Activated CD4-positive, alpha-beta T cell treated with anti-CD3 and anti-CD28 coated beads, Interleukin-10, Interleukin-2, amounts not matched to agents 100 ng/mL and 50 ng/mL, durations not matched to agents 16 hours and 8 hours (primary cell): ENCODE results near the gene AP4B1.
A peak's percentile ranks its signal among the peaks of the same experiment; 100 is the strongest.

Experiments used
- DNase-seq: peaks from one replicate; pipeline ENCODE4 v3.0.0-alpha.2; 2020

Gene AP4B1

DNA sequence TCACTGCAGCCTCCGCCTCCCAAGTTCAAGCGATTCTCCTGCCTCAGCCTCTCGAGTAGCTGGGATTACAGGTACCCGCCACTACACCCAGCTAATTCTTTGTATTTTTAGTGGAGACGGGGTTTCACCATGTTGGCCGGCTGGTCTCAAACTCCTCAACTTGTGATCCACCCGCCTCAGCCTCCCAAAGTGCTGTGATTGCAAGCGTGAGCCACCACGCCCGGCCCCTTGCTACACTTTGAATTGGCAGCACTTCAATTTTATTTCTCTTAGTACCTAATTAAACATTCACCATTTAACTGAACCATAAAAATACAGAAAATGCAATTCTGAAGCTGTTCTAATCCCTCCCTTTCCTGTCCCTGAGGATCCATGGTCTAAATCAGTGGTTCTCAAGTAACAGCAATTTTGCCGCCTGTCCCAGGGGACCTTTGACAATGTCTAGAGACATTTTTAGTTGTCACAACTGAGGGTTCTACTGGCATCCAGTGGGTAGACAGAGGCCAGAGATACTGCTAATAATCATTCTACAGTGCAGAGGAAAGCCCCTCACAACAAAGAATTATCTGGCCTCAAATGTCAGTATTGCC lies 12.9 kb downstream of the AP4B1 start:
- DNase-seq, result no peak

DNA sequence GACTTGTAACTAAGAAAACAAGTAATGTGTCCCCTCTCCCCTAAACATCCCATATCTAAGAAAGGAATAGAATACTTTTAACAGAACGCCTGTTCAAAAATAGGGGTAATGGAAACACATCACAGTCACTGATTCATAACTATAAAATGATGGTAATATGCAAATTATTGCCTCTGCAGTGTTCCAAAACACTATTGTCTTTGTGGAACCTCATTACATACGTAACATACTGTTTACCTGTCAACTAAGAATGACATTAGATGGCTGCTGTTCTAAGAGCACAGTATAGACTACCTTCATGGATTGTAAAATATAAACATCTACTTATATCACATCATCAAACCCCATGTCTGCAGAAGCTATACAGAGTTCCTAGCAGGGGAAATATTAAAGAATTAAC lies 13.8 kb downstream of the AP4B1 start:
- DNase-seq, result no peak

DNA sequence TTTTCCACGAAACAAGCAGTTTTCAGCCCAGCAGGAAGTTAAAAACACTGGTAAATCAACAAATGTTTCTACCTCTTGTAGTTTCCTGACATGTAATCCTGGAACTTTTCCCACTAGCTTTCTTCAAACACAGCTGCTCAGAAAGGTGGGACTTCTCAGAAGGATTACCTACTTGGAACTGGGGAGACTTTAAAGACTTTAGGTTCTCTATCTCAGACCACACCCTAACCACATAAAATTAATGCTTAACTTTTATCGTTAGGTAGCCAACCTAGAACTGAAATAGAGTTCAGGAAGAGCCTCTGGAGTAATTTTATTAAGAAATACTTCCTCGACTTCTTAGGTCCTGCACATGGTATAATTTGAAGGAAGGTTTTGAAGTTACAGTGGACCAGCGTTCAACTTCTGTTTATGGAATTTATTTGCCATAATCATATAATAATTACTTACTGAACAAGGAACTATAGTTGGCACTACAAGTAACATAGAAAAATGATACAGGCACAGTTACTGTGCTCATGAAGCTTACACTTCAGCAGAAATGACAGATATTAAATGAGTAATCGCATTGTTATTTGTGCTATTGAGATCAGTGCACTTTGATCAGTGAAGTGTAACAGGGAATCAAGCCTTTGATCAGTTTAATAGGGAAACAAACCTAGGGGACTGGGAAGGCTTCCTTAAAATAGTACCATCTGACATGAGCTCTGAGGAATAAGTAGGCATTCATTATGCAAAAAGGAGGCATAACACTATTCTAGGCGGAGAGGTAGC lies 17.0 kb downstream of the AP4B1 start, which contains the start of gene BCL2L15:
BCL2L15 (minus strand) TSS at position 180 of the 774 bp plus-strand sequence. CDS start 206 bp downstream, outside the sequence.
- DNase-seq, result no peak

DNA sequence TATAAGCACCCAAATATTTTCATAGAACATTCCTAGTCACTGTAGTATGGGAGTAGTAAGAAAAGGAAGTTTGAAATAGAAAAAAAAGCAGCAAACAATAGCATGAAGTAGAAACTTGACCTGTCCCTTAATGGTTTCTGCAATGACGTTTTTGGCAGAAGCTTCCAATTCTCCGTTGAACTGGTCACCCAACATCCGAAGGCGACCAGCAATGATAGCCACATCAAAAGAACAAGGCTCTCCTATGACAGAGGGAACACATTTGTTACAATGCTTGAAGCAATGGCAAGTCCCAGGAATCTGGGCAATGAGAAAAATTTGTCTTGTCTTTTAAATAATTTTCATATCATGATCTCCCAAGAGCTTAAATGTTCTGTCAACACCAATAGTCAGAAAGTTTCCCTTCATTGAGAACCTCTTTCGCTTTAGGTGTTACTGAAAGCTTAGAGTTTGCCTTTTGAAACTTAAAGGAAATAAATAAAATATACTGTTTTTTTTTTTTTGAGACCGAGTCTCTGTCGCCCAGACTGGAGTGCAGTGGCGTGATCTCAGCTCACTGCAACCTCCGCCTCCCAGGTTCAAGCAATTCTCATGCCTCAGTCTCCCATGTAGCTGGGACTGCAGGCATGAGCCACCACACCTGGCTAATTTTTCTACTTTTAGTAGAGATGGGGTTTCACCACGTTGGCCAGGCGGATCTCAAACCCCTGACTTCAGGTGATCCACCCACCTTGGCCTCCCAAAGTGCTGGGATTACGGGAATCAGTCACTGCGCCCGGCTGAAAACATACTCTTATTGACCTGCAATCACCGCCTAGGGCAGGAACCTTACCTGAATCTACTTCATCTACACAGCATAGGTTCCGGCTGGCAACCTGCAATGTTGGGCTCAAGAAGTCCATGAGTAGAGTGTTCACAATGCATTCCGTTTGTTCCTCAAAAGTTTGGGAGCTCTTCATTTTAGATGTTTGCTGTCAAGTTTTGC lies 17.9 kb downstream of the AP4B1 start:
- no peak for DNase-seq

DNA sequence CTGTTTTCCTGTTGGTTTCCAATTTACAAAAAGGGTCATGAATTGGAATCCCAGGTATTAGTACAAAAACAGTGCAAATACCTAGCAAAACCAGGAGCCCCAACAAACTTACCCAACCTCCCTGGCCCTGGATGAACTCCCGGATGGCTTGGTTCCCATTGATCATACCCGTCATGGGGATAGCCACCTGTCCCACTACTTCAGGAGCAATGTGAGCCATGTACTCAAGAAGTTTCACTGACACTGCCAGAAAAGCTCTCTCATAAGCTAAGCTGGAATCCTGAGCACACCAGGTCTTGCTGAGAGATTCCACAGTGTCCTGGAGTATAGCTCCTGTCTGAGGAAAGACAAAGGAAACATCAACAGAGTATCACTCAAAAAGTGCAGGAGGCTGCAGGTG lies 22.9 kb downstream of the AP4B1 start:
- no peak for DNase-seq

DNA sequence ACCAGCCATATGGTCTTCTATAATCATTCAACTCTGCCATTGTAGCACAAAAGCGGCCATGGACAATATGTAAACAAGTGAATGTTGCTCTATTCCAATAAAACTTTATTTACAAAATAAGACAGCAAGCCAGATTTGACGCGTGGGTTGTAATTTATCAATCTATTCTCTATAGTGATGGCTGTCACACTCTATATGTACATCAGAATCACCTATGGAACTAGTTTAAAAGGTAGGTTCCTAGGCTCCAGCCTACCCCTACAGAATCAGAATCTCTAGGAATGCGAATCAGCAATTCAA lies 24.9 kb downstream of the AP4B1 start:
- DNase-seq, result no peak

DNA sequence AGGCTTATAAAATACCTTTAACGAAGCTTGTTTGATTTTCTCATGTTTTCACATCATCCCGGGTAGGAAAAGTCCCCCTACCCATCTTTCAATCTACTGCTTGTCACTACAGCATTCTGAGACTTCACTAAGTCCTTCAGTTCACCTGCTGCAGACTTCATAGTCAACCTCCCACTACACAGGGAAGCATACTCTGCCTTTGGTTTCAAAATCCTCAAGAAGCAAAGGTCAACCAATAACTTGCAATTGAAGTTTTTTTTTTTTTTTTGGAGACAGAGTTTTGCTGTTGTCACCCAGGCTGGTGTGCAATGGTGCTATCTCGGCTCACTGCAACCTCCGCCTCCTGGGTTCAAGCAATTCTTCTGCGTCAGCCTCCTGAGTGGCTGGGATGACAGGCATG lies 28.4 kb downstream of the AP4B1 start:
- DNase-seq, result no peak

DNA sequence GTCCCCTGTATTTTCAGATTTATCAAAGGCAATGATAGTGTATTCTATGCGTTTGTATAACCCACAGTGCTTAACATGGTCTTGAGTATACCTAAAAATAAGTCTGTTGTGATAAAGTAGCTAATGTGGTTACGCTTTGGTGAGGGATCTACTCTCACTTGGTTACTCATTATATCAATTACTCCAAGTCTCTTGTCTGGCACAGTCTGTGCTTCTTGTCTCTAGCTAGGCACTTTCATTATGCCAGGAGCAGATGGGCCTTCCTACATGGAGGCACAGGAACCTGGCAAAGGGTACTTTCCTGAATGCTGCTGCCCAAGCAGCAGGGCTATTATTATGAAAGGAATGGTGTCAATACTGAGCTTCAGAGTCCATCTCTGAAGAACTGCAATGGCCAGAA lies 28.9 kb downstream of the AP4B1 start:
- DNase-seq, result no peak

DNA sequence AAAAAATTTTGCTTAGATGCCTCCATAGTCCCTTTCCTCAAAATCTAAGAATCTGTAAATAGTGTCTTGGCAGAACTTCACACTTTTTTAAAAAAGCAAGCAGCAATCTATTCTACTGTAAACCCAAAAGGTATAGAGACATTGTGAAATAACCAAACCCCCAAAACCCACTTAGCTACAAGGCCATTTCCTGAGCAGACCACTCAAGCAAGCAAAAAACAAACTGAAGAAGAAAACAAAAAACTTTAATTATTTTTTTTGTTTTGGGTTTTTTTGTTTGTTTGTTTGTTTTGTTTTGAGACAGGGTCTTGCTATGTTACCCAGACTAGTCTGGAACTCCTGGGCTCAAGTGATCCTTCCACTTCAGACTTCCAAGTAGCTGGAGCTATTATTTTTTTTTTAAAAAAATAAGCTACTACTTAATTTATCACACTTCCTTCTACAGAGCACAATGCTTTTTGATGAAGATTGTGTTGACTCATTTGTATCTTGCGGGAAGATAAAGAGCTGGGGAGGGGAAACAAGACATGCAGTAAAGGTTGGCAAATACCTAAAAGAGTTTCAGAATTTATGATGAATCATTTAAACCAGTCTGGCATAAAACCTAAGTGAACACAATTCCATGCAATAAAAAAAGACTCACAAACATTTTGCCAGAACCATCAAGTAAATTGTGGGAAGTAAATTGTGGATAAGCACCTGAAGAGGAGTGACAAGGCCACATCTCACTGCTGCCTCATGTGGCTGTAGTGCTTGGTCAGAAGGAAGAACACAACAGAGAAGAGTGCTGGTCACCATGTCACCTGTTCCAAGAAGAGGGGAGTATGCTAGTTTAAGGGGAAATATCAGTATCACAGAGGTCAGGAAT lies 30.4 kb downstream of the AP4B1 start:
- DNase-seq, result peak; percentile 78

DNA sequence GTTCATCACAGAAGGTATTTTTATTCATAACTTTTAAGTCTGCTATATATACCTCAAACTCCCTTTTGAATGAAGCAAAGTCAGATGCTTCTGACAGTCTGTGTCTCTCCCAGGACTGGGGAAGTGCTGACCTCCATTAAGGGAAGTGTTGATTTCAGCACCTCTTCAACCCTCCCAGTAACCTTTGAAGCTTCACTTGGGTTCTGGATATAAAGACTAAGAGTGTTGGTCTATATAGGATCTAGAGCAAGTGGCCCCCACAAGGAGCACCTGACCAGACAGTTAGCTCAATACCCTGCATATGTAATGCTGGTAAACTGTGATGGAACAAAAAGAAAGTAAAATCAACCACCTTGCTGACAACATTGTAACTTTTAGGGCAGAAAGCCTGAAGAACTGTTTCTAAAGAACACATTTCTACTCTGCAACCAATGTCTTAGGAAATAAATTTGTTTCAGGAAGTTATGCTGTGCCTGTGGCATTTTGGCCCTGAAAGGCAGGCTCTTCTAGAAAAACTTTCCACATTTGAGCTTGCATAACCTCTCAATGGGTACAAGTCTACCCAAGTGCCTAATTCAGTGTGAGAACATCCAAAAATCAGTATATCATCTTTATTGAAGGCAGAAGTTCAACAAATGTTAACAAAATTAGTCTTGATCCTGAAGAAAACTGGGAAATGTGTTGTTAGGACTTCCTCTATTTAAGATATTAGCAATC lies 32.2 kb downstream of the AP4B1 start:
- DNase-seq, result peak; percentile 42

DNA sequence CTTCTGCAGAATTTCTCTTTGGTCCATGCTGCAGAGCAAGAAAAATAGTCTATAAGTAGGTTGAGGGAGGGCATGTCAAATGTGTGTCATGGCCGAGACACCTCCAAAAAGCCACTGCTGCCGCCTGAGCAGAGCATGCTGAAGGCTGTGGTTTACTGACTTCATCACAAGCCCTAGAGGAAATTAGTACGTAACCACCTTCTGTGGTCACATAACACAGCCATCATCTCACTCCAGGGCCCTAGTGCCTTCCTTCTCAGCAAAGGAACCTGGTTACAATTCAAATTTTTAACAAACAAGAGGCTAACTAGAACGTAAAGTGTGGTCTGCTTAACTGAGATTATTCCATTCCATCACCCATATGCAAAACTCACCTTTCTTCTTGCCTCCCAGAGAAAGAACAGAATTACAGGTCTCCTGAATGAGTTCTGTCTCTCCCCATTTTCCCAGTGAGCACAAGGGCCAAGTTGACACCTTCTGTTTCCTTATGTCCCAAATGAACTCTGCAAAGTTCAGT lies 32.9 kb downstream of the AP4B1 start, which contains the start of gene PTPN22:
PTPN22 (minus strand) TSS at position 116 of the 517 bp plus-strand sequence.
- peak; percentile 95 for DNase-seq

DNA sequence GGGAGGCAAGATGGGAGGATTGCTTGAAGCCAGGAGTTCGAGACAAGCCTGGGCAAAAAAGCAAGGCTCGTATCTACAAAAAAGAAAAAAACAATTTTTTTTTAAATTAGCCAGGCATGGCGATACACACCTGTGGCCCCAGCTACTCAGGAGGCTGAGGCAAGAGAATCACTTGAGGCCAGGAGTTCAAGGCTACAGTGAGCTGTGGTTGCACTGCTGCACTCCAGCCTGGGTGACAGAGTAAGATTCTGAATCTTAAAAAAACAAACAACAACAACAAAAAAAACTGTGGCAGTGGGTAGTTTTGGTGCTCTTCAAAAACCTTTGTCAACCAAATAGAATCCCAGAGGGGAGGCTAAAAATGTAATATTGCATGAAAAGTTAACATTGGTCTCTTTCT lies 33.8 kb downstream of the AP4B1 start:
- peak; percentile 38 for DNase-seq

DNA sequence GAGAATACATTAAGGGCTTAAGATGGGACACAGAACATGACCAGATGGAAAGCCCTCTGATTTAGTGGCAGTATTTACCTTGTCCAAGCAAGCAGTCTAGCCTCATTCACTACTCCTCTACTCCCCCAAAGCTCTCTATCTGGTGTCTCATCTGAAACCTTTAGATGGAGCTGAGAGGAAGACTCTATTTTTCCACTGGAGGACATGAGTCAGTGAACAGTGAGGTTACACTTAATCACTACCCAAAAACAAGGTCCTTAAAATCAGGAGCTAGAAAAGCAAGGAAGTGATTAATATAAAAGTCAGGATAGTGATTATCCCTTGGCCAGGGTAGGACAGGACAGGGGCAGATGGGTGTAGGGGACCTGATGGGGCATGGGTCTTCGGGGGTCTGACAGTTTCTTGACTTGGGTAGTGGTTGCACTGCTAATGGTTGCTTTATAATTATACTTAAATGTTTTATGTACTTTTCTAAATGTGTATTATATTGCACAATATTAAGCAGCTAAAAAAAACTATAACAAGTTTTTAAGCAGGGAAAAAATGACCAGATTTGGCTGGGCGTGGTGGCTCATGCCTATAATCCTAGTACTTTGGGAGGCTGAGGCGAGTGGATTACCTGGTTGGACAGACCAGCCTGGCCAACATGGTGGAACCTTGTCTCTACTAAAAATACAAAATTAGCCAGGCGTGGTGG lies 36.1 kb downstream of the AP4B1 start:
- peak; percentile 62 for DNase-seq

DNA sequence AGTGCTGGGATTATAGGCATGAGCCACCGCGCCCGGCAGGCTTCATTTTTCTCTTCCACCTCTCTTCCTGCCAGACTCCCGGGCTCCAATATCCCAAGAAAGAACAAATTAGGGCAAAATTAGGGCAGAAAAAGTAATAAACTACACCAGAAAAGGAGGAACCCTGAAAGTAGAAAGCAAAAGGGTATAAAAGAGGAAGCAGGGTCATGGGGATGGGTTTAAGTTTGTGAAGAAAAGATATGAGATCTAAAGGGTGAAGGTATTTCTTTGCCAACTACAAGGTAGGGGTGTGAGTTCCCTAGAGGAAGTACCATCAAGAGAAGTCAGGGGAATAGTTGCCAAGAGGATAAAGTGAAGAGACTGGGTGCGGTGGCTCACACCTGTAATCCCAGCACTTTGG lies 43.0 kb downstream of the AP4B1 start:
- DNase-seq, result no peak

DNA sequence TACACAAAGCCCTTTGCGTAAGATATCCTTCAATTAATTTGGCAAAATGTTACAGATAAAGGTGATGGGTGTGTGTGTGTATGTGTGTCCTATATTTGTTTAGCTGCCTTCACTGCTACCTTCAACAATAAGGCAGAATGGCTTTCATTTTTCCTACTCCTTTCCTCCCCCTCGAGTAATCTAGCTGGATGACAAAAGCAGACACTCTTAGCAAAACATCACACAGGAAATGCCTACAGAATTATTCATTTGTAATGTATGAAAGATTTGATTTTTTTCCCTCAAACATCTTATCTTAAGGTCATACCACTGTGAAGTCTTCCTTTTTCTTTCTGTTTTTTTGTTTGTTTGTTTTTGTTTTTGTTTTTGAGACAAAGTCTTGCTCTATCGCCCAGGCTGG lies 43.7 kb downstream of the AP4B1 start:
- DNase-seq, result no peak

DNA sequence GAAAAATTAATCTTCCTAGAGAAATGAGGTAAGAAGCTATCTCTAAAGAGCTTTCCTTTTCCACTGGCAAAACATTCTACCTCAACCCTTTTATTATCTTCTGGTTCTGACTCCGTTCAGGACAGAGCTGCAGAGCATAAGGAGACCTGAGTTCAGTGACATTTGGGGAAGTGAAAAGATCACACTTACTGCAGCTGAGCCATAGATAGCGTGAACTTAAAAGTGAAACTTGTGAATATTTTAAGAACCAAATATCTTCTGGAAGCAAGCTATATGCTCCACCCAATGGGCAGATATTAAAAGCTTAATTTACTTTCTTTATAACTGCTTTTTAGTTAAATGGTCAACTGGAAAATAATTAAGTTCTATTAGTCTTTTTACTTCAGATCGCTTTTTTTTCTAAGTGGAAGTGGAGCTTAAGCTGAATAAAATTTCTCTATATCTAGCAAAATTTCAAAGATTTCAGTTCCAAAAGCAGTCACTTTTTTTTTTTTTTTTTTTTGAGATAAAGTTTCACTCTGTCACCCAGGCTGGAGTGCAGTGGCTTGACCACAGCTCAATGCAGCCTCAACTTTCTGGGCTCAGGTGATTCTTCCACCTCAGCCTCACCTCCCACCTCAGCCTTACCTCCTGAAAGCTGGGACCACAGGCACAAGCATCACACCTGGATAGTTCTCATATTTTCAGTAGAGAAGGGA lies 45.0 kb downstream of the AP4B1 start:
- DNase-seq, result peak; percentile 12

DNA sequence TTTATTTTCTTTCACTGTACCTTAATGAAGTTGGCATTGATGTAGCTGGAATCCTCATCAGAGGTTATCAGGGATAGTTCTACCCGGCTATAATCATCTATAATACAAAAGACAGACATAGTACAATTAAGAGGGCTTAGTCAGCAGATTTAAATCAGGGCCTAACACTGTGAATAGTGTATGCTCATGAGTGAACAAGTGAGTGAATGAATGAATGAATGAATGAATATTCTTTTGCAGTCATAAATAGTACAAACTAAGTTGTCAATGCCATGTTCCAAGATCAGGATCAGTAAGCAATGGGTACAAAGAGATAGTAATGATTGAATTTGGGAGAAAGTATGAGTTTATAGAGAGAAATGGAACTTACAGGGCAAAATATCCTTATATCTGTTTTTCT lies 45.6 kb downstream of the AP4B1 start:
- no peak for DNase-seq

DNA sequence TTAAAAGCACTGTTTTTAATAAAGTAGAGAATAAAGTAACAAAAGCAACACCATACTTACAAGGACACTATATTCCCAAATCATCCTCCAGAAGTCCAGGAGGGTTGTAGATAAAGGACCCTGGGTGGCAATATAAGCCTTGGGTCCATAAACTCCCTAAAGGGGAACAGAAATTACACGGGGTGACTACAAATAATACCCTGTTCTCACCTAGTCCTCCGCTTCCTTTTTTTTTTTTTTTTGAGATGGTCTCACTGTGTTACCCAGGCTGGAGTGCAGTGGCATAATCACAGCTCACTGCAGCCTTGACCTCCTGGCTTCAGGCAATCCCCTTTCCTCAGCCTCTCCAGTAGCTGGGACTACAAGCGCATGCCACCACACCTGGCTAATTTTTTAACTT lies 46.2 kb downstream of the AP4B1 start:
- DNase-seq, result no peak

DNA sequence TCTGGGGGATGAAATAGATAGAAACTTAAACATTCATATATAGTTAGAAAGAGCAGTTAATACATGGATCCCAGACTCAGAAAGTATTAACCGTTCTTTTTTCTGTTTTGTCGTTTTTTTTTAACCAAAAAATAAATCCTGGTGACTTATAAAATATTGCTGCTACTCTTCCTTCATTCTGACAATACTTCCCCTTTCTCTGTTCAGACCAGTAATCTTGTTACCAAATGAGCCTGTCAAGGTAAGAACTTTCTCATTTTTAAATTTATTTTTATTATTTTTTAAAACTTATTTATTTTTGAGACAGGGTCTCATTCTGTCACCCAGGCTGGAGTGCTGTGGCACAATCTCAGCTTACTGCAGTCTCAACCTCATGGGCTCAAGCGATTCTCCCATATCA lies 46.8 kb downstream of the AP4B1 start:
- DNase-seq, result no peak

DNA sequence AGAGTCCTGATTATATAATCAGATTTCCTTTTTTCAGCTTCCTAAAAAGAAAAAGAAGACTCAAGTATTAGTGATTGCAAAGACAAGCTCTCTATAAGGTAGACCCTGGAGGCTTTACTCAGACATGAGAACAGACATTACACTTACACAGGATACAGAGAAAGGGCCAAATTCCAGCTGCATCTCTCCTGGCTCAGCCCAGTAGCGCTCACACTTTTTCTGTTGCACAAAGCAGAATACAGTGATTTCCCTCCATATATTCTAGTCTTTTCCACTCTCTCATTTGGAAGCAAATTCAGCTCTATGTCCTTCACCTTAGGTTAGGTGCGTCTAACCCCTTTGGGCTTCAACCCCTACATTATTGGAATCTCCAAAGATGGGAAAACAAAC lies 48.2 kb downstream of the AP4B1 start:
- no peak for DNase-seq
